ENCODE data around the gene KDM3A. TPM values are rescaled to one million over a fixed set of nuclear protein-coding genes. Genes with fewer than 3 reads are reported as not detected.

Gene KDM3A
- total and polyA plus RNA-seq, 12 donors: 16.7 to 54.6 (median 33.8) TPM

DNA sequence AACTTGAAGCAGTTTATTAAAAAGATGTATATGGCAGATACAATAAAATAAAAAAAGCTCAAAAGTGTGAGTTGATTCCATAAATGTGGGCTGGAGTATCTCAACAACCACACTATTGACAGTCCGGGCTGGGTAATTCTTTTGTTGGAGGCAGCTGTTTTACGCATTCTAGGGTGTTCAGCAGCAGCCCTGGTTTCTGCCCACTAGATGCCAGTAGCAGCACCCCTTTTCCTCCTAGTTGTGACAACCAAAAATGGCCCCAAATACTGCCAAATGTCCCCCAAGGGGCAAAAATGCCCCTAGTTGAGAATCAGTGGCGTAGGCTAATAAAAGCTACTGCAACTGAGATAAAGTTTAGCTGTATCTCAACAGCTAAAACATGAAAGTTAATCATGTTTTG lies 77.3 kb downstream of the KDM3A start:
- intact Hi-C loops (cut with DNase I): no loop called here
- Histone ChIP-seq H3K9me3 (replicated peaks in 1 of 3) (no peaks in the 10 kb centered on the region), H3K4me3 (no peak overlapping the region), H3K27me3 (no peaks in the 10 kb centered on the region), H3K36me3 (replicated peaks in 1 of 2) (no peaks in the 10 kb centered on the region), H3K27ac (no peak overlapping the region), H3K4me1 (replicated peaks in 1 of 2) (no peaks in the 10 kb centered on the region)
- WGBS, 4 donors: 79 to 92% (median 89%) methylated on average over 3 of the region's 3 CpGs
- no peak for TF ChIP-seq POLR2A (IDR thresholded peaks at IDR 0.05)
- peak in 4 of 6 experiments; percentile 21 to 48 (median 38) for TF ChIP-seq CTCF (IDR thresholded peaks at IDR 0.05)
- DNase-seq: peak in 4 of 7 donors; percentile 13 to 64 (median 32)

DNA sequence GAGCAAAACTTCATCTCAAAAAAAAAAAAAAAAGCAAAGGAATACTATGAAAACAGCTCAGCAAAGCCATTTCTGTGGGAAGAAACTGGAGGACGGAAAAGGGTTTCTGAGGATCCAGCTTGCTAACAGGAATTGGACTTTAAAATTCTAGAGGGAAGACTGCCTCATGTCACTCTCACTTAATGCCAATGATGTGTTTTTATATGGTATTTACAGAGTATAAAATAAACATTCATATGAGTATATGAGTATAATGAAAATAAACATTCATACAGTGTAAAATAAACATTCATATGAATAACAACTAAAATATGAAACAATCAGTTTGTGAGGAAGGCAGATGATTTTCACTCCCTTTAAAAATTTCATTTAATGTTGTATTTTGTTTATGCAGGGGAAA lies 78.2 kb downstream of the KDM3A start:
- no peak for TF ChIP-seq CTCF (IDR thresholded peaks at IDR 0.05)
- TF ChIP-seq POLR2A (IDR thresholded peaks at IDR 0.05): no peak
- H3K9me3 ChIP-seq (replicated peaks in 1 of 3): no peaks in the 10 kb centered on the region
- no peaks in the 10 kb centered on the region for H3K4me1 ChIP-seq (replicated peaks in 1 of 2)
- intact Hi-C loops (cut with DNase I): no loop called here
- H3K27ac ChIP-seq: no peak overlapping the region
- DNase-seq: no peak
- 93 to 98% (median 94%) methylated on average over 1 of the region's 1 CpG for whole genome bisulfite sequencing, 4 donors
- H3K27me3 ChIP-seq: no peaks in the 10 kb centered on the region
- no peaks in the 10 kb centered on the region for H3K36me3 ChIP-seq (replicated peaks in 1 of 2)
- H3K4me3 ChIP-seq: no peak overlapping the region

DNA sequence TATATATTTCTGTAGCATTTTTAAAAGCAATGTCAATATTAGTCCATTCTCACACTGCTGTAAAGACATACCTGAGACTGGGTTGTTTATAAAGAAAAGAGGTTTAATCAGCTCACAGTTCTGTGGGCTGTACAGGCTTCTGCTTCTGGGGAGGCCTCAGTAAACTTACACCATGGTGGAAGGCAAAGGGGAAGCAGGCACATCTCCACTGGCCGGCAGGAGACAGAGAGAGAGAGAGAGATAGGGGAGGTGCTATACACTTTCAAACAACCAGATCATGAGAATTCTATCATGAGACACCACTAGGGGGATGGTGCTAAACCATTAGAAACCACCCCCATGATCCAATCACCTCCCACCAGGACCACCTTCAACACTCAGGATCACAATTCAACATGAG lies 79.0 kb downstream of the KDM3A start:
- no peak overlapping the region for H3K27ac ChIP-seq
- TF ChIP-seq CTCF (IDR thresholded peaks at IDR 0.05) (no peak), POLR2A (IDR thresholded peaks at IDR 0.05) (no peak)
- 100% methylated on average over 1 of the region's 1 CpG for WGBS, 4 donors
- H3K4me3 ChIP-seq: no peak overlapping the region
- H3K9me3 ChIP-seq (replicated peaks in 1 of 3): no peaks in the 10 kb centered on the region
- no peaks in the 10 kb centered on the region for H3K27me3 ChIP-seq
- intact Hi-C loops (cut with DNase I): no loop called here
- no peak for DNase-seq
- H3K36me3 ChIP-seq (replicated peaks in 1 of 2): no peaks in the 10 kb centered on the region
- H3K4me1 ChIP-seq (replicated peaks in 1 of 2): no peaks in the 10 kb centered on the region

DNA sequence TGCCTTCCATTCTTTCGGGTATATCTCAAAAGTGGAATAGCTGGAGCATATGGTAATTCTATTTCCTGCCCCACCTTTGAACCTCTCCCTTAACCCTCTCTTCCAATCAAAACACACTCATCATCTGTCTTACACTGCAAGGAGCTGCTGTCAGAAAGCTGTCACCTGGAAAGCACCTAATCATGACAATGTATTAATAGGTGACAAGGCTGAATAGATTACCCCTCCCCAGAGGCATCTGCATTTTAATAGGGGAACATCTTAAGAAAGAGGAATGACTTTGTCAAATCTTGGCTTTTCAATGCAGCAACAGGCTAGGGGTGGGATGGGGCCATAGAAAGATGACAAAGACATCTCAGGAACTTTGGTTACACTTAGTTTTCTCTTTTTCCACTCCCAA lies 80.8 kb downstream of the KDM3A start:
- no peak overlapping the region for H3K4me3 ChIP-seq
- intact Hi-C loops (cut with DNase I): no loop called here
- no peak for TF ChIP-seq CTCF (IDR thresholded peaks at IDR 0.05)
- no peak for TF ChIP-seq POLR2A (IDR thresholded peaks at IDR 0.05)
- H3K4me1 ChIP-seq (replicated peaks in 1 of 2): no peaks in the 10 kb centered on the region
- H3K36me3 ChIP-seq (replicated peaks in 1 of 2): no peaks in the 10 kb centered on the region
- H3K27ac ChIP-seq: no peak overlapping the region
- no peak for DNase-seq
- H3K9me3 ChIP-seq (replicated peaks in 1 of 3): no peaks in the 10 kb centered on the region
- WGBS, 4 donors: 90 to 95% (median 94%) methylated on average over 1 of the region's 1 CpG
- H3K27me3 ChIP-seq: no peaks in the 10 kb centered on the region
